ENCODE measurements around the gene MUC2.

DNA sequence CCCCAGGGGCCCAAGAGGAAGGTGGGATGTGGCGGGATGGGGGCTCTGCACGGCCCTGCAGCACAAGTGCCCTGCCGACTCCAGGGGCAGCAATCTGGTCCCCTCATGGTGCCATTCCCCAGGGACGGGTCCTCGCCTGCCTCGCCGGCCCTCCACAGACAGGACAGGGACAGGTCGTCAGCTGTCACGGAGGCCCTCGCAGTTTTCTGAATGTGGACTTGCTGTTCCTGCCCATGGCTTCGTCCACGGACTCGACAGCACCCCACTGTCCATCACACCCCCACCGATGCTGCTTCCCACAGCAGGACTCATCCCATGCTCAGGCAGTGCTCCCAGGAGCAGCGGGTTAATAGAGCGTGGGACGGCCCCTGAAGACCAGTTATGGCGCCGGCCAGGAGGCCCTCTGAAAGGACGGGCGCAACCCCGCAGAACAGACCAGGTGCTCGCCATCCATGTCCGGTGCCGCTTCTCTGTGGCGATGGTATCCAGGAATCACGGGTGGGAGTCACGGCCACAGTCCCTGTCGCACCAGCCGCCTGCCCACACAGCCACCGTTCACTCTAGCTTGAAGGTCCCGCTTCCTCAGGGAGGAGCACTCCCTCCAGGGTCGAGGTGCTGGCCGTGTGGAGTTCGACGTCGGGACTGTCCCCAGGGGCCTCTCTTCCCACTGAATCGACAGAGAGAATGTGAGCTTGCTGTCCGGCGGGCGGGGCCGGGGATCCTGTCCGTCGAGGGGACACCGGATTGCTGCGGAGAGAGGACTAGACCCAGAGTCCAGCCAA lies 18.5 kb upstream of the MUC2 start:
- TF ChIP-seq, protein P1, sequence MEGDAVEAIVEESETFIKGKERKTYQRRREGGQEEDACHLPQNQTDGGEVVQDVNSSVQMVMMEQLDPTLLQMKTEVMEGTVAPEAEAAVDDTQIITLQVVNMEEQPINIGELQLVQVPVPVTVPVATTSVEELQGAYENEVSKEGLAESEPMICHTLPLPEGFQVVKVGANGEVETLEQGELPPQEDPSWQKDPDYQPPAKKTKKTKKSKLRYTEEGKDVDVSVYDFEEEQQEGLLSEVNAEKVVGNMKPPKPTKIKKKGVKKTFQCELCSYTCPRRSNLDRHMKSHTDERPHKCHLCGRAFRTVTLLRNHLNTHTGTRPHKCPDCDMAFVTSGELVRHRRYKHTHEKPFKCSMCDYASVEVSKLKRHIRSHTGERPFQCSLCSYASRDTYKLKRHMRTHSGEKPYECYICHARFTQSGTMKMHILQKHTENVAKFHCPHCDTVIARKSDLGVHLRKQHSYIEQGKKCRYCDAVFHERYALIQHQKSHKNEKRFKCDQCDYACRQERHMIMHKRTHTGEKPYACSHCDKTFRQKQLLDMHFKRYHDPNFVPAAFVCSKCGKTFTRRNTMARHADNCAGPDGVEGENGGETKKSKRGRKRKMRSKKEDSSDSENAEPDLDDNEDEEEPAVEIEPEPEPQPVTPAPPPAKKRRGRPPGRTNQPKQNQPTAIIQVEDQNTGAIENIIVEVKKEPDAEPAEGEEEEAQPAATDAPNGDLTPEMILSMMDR (IDR thresholded peaks at IDR 0.05; ENCODE audit: low read depth, low read length): no peak
- TF ChIP-seq POLR2A (IDR thresholded peaks at IDR 0.05; ENCODE audit: extremely low read depth, insufficient read length) (no peak), MYC (IDR thresholded peaks at IDR 0.05; ENCODE audit: low read depth, low read length) (no peak)
- TF ChIP-seq, protein P2, sequence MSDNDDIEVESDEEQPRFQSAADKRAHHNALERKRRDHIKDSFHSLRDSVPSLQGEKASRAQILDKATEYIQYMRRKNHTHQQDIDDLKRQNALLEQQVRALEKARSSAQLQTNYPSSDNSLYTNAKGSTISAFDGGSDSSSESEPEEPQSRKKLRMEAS (IDR thresholded peaks at IDR 0.05; ENCODE audit: low read depth, low read length): no peak
